Adrenal gland (tissue), 12 donors: Measurements from ENCODE around the gene HACE1. TPM values are rescaled to one million over a fixed set of nuclear protein-coding genes. Genes with fewer than 3 reads are reported as not detected.

Experiments
- DNase-seq, 7 donors: peaks; one replicate each; pipeline ENCODE4 v3.0.0-alpha.2; 2019 to 2020
- H3K27ac ChIP-seq, 5 donors: fragments of 200-600 bp; sonication (generic) in 4 of 5; 1 replicate in 3 of 5; 2 replicates in 2 of 5; pipeline versions ENCODE4 v1.5.1 to v1.8.0; 2016 to 2020; ENCODE audit warnings: mild to moderate bottlenecking in 1 of 5
- H3K27me3 ChIP-seq: fragments of 200-600 bp; 2 replicates; pipeline ENCODE4 v1.8.0; 2021
- H3K36me3 ChIP-seq, 2 donors: fragments of 200-600 bp; replicated peaks in 1 of 2; 1 replicate in 1 of 2; 2 replicates in 1 of 2; pipeline versions ENCODE4 v1.5.1 to v1.8.0; 2018 to 2022
- H3K4me1 ChIP-seq, 2 donors: fragments of 200-600 bp; replicated peaks in 1 of 2; 1 replicate in 1 of 2; 2 replicates in 1 of 2; pipeline versions ENCODE4 v1.5.1 to v1.8.0; 2018 to 2021
- H3K4me3 ChIP-seq, 4 donors: fragments of 200-600 bp; sonication (generic) in 3 of 4; one replicate each; pipeline ENCODE4 v1.5.1; 2016 to 2018
- H3K9me3 ChIP-seq, 3 donors: fragments of 200-600 bp; sonication (generic) in 1 of 3; replicated peaks in 1 of 3; 1 replicate in 2 of 3; 2 replicates in 1 of 3; pipeline versions ENCODE4 v1.5.1 to v1.8.0; 2016 to 2021
- CTCF ChIP-seq, 6 experiments: fragments of 450-650 bp in 4 of 6; fragments of 200-600 bp in 2 of 6; sonication (generic) in 1 of 6; IDR thresholded peaks; 1 replicate in 5 of 6; 2 replicates in 1 of 6; pipeline versions ENCODE4 v1.5.1 to v1.8.0; 2016 to 2021; ENCODE audit warnings: antibody characterized with exemption in 6 of 6, mild to moderate bottlenecking in 2 of 6, moderate library complexity in 1 of 6
- POLR2A ChIP-seq, 2 donors: fragments of 450-650 bp; IDR thresholded peaks; one replicate each; pipeline ENCODE4 v1.6.1; 2017; ENCODE audit warnings: antibody characterized with exemption in 2 of 2, mild to moderate bottlenecking in 2 of 2, moderate library complexity in 1 of 2
- WGBS, 4 donors: extraction: QIAGEN DNeasy Blood & Tissue Kit in 2 of 4; methylation state at CpG; one replicate each; pipeline versions ENCODE4 v1.1.5 to v1.1.7; 2013 to 2017; 5-methylcytosine and 5-hydroxymethylcytosine counted together
- intact Hi-C, 2 donors: fragments of 100-400 bp; cut with DNase I; formaldehyde crosslinking; loops; one replicate each; pipeline versions ENCODE4 v1.14.1 to v1.15.0; 2022 to 2023
- polyA plus RNA-seq, 3 donors: library from polyadenylated mRNA; stranded (reverse); fragments of 200-250 nt in 2 of 3; fragments of 350-450 nt in 1 of 3; fragmentation: Illumina TruSeq in 1 of 3; extraction: RNeasy Lipid Tissue Mini Kit (QIAGEN cat#74804) in 1 of 3; gene quantifications; one replicate each; pipeline ENCODE4 v1.2.3, GENCODE V29; 2013 to 2014
- total RNA-seq, 9 donors: library from RNA; depleted of rRNA in 4 of 9; stranded (reverse); fragments of >200 nt in 4 of 9; fragments of 120-200 nt in 1 of 9; fragmentation: NEBNext Ultra II Directional in 1 of 9; extraction: Animal tissue kit (Norgen Biotek cat#: 25700) in 1 of 9; gene quantifications; one replicate each; pipeline versions ENCODE4 v1.1.0 to v1.2.4, GENCODE V29; 2013 to 2023
- donor health status: healthy with polysubstance abuse.
- donor health status: Bipolar disorder and iron deficiency.
- donor health status: DM: yes; HTN: yes; CAD: no.
- donor health status: DM: no; HTN: no; CAD: no.
- donor health status: DM: no; HTN: no; CAD: no.
- donor health status: DM: yes; HTN: yes; CAD: no.

HACE1 gene
- total and polyA plus RNA-seq, 12 donors, result 5.6 to 14.2 (median 10.7) TPM

- Histone ChIP-seq H3K27me3 (no peaks in the 10 kb centered on the region), H3K36me3 (no peaks in the 10 kb centered on the region), H3K9me3 (no peaks in the 10 kb centered on the region), H3K4me1 (no peaks in the 10 kb centered on the region), H3K4me3 (no peak overlapping the region), H3K27ac (no peak overlapping the region)
- no peak for DNase-seq
- WGBS, 4 donors, result 90 to 96% (median 93%) methylated on average over 2 of the region's 2 CpGs
- intact Hi-C loops, result no loop called here
- no peak for TF ChIP-seq POLR2A (IDR thresholded peaks at IDR 0.05)
- no peak for TF ChIP-seq CTCF (IDR thresholded peaks at IDR 0.05)
Measured at GRCh38 chr6:104787305-104787704, 72.4 kb downstream of the HACE1 start.

GRCh38 chr6:104784884-104785283 is 74.8 kb downstream of the HACE1 start:
- intact Hi-C loops, result no loop called here
- DNase-seq, result no peak
- Histone ChIP-seq H3K27ac (no peak overlapping the region), H3K36me3 (no peaks in the 10 kb centered on the region), H3K4me1 (no peaks in the 10 kb centered on the region), H3K4me3 (no peak overlapping the region), H3K27me3 (no peaks in the 10 kb centered on the region), H3K9me3 (no peaks in the 10 kb centered on the region)
- TF ChIP-seq CTCF (IDR thresholded peaks at IDR 0.05) (no peak), POLR2A (IDR thresholded peaks at IDR 0.05) (no peak)
- 61 to 80% (median 73%) methylated on average over 2 of the region's 2 CpGs for WGBS, 4 donors

GRCh38 chr6:104771258-104771832 is 88.4 kb downstream of the HACE1 start:
- Histone ChIP-seq H3K4me1 (no peaks in the 10 kb centered on the region), H3K27me3 (no peaks in the 10 kb centered on the region), H3K36me3 (no peaks in the 10 kb centered on the region), H3K4me3 (no peak overlapping the region), H3K27ac (no peak overlapping the region), H3K9me3 (no peaks in the 10 kb centered on the region)
- no peak for DNase-seq
- no peak for TF ChIP-seq POLR2A (IDR thresholded peaks at IDR 0.05)
- peak; percentile 19 to 63 (median 52) for TF ChIP-seq CTCF (IDR thresholded peaks at IDR 0.05)
- WGBS, 4 donors, result 59 to 70% (median 65%) methylated on average over 2 of the region's 2 CpGs
- intact Hi-C loops, result no loop called here

- WGBS, 4 donors, result 93 to 100% (median 96%) methylated on average over 1 of the region's 1 CpG
- no peaks in the 10 kb centered on the region for H3K27me3 ChIP-seq
- H3K36me3 ChIP-seq, result peaks cover 0 to 6% of the 10 kb centered on the region in 2 donors
- intact Hi-C loops, result loop anchor here in 1 of 2 donors (5.0 kb wide), 1 partner anchor 87 kb away; no protein-coding TSS in a partner anchor
- H3K9me3 ChIP-seq, result no peaks in the 10 kb centered on the region
- no peak for DNase-seq
- no peak overlapping the region for H3K27ac ChIP-seq
- H3K4me3 ChIP-seq, result no peak overlapping the region
- TF ChIP-seq POLR2A (IDR thresholded peaks at IDR 0.05), result no peak
- TF ChIP-seq CTCF (IDR thresholded peaks at IDR 0.05), result no peak
- H3K4me1 ChIP-seq, result no peaks in the 10 kb centered on the region
Measured at GRCh38 chr6:104768906-104769305, 90.8 kb downstream of the HACE1 start.
